SIG-M5 treated with dmso at 0.1 percent for 504 hours (cell line): ENCODE measurements around the gene LRRTM4.
"Not testable (repeated sequence)": the region's sequence is repeated elsewhere in the genome, so short reads cannot be mapped to it uniquely, and the experiment has no call there.

ENCODE experiments used
- DNase-seq: peaks from one replicate; lab custom pipeline; 2025; ENCODE audit not compliant: unreplicated experiment; lab: John Stamatoyannopoulos, UW

LRRTM4 gene

DNA sequence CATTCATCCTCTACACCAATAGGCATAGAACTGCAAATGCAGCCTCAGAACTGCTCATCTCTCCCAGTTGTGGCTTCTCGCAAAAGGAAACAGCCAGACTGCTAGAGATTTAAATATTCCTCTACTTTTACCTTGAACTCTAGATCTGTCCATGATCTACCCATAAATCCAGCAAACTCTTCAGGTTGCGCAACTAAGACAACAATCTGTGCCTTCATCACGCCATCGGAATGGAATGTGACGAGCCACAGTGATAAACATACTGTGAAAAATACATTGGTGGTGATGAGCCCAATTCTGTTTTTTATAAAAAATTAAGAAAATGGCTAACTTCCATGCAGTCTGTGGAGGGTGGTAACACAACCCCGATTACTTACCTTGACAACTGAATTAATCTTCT is 626.7 kb downstream of the LRRTM4 start:
- DNase-seq, result no peak

DNA sequence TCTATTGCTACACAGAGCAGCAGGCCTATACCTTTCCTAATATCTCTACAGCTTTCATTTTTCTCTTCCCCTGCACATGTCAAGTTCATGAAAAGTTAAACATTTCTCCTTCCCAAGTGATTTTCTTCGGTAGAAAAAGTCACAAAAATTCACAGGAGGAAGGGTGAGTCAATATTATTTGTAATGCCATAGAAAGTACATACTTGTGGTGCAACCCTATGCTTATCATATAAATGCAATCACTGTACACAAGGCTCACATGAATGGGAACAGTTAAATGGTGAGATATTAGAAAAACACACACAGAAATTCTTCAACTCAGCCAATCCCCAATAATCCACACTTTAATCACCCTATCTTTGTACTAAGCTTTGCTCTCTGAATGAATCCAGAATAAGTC is 651.6 kb downstream of the LRRTM4 start:
- no peak for DNase-seq

DNA sequence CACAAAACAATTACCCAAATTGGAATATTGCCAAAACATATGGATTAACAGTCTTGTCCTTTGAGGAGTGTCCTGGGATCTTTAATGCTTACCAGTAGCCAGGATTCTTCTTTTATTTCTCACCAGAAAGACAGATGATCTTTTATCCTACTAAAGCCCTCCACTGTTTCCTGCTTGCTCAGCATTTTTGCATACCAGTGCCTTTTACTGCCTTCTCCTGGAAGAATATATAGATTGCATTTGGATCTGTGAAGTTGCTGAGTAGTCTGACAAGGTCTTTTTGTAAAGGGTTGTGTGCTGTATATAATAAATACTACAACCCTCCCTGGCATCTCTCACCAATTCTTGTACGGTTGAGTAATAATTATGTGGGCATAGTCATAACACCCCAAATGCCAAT is 652.2 kb downstream of the LRRTM4 start:
- no peak for DNase-seq

DNA sequence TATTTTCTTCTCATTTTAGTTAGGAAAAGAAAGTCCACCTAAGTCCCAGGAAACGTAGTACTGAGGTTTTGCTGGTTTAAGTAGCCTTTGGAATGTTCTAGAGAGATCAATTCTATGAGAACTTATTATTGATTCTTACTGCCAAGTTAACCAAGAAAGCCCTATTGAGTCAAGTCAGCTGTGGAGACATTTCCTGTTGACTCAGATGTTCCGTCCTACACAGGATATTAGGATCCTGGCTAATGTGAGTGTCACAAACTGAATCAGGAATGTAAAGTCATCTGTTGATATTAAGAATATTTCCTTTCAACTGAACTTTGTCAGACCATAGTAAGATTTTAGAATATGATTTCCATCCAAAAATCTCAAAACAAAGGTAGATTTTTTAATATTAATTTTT is 654.3 kb downstream of the LRRTM4 start:
- no peak for DNase-seq

DNA sequence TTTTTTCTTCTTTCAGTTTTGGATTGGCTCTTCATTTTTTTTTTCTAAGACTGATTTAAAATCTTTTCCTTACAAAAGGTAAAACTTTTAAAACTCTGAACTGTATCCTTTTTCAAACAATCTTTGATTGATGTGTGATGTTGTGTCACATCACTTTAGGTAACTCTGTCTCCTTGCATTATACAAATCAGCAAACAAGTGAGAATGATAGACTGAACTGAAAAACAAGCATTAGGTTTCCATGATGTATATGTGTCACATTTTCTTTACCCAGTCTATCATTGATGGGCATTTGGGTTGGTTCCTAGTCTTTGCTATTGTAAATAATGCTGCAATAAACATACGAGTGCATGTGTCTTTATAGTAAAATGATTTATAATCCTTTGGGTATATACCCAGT is 655.7 kb downstream of the LRRTM4 start:
- DNase-seq, result no peak

DNA sequence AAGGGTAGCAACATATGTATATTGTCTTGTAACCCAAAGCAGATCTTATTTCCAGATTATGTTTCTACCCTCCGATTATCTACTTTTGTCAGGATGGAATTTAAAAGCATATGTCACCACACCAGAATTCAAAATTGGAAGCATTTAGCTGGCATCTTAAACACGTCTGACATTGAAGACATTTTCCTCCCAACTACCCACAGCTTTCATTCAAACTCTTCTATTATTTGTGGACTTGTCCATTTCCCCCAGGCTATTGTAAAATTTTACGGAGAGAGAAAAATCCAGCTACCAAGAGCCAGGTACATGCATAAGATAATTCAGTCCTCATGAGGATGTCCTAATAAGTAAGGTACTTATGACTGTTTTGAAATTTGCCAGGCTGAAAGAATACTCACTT is 659.3 kb downstream of the LRRTM4 start:
- DNase-seq, result no peak

DNA sequence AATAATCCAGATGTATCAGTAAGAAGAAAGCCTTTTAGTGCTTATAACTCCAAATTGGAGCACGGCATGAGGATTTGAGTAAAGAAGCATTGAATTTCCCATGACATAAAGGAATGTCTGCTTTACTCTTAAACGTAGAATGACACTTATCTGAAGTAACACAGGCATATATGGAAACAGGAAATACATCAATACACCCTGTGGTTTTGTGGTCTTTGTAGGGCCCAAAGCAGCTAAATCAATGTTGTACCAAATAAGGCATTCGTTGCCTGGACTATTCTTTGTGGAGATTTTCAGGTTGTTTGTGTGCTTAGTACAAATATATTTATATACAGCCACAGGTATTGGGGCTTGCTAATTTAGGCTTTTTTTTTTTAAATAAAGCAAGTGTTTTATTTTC is 660.5 kb downstream of the LRRTM4 start:
- no peak for DNase-seq

DNA sequence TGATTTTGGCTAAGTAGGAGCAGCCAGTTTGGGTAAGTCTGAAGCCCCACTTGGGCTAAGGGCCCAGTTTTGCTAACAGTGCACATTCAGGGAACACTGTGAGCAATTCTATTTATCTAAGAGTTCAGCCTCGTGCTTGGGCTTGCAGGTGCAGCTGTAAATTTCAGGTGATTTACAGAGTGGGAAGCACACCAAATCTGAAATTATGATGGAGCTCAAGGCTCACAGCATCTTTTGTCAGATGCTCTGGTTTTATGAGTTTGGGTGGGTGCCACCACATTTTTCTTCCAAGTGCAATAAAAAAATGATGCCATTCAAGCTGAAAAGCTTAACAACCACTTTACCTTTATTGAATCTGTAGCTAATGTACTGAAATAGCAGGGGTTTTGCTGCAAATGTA is 671.2 kb downstream of the LRRTM4 start:
- DNase-seq, result no peak

DNA sequence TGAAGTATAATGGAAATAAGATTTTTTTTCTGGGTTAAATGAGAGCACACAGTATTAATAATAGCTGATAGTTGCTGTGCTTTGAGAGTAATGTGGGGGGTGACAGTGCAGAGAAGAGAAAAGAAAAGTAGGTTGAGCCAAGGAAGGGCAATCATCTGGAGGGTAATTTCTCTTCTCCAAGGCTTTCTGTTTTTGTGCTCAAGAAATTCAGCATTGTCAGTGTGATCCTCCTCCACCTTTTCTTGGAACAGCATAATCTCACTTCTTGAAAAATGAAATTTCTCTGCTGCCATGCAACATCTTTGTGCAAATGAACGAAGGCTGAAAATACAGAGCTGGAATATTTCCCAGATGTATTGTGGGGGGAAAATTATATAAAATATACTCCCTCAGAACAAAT is 673.1 kb downstream of the LRRTM4 start:
- no peak for DNase-seq

DNA sequence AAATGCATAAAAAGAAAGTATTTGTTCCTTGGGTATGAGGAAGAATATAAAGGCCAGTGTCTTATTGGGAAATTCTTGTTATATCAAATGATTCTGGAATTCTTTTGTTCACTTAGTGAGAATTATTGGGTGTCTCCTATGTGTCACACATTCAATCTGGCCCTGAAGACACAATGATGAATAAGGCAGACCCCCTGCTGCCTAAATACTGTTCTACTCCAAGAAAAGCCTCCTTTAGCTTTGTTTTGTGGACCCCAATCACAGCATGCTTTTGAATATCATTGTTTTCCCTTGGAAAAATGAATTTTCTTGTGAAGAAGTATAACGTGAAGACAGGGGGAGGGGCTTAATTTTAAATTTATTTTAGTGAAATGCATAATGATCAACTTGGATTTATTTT is 682.4 kb downstream of the LRRTM4 start:
- no peak for DNase-seq

DNA sequence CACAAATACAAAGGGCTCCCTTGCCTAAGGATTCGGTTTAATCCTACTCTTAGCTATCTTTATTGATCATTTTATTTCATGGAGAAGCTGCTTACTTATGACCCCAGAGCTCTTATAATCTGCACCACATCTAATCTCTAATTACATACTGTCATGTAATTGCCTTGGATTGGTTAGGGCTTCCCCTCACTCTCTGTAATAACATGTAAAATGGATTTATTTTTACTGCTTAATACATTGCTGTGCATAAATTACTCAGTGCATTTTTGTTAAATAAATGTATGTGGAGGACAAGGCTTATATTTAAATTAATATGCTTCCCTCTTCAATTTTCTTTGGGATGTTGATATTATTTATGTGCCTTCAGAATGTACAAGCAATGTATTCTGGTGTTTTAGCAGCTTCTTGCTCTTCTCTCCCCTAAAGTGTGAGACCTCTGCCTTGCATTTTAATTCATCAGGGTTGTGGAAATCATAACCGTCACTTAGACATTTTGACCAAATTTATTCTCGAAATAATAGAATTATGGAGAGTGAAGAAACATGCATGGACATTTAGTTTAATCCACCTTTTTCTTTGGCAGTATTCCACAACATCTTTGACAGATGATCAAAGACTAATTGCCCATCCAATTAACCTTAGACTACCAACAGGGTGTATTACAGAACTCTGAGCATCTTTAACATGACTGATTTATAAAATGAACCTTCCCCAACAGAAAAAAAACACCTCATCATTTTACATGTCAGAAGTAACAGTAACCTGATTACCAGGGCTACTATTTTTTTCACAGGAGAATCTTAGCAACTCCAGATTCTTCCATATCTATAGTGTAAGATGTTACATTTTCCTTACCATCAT is 692.6 kb downstream of the LRRTM4 start:
- DNase-seq, result no peak

DNA sequence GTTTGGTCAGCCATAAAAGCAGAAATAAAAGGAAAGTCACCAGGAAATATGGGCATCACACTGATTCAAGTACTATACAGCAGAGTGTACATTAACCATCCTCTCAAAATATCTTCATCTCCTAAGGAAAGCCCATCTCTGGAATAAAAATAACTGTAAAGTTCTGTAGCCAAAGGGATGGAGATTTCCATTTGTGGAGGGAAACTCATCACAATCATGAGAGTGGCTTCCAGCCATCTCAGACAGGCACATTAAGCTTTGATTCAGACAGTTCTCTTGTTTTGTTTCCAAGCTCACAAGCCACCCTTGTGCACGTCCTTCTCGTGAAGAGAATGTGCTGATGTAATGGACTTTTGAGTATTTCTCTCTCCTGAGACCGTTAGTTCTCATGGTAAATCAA is 695.5 kb downstream of the LRRTM4 start:
- no peak for DNase-seq

DNA sequence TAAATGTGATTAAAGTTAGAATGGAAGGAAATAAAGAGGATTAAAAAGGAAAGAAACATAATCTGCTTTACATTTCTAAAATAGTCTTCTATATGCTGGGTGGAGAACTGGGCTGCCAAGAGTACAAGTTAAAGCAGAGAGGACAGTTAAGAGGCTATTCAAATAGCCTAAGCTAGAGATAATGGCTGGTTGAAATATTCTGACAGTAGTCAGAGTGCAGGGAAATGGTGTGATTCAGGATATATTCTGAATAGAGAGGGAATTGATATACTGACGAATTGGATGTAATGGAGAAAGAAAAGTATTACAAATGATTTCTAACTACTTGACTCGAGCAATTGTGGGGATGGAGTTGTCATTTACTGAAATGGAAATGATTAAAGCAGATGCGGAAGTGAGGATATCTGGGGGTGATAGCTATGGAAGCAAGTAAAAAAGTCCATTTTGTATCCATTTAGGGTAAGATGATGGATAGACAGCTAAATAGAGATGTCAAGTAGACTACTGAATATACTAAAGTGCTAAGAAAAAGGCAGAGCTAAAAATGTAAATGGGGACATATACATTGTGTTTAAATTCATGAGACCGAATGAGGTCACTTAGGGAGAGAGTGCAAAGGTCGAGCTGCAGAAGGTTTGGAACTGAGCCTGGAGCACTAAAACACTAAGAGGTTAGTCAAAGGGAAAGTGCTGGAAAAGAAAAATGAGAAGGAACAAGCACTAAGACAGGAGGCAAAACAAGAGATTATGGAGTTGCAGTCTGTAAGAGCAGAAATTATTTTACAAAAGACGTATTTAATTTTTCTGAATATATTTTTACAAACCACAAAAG is 696.8 kb downstream of the LRRTM4 start:
- DNase-seq, result no peak

DNA sequence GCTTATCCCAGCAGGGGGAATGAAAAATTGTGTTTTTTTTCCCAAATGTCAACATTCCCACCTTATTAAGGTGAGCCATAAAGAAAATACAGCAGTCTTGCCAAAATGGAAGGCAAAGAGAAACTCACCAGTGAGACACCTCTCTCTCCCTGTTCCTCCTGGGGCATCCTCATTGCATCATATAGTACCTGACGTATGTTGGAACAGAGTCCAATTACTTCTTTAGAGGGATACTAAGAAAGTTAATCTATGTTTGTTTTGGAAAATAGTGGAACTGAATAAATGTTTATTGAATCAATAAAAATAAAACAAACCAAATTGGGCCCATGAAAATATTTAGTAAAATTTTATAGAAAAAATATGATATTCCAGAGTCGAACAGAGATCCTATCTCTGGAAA is 700.4 kb downstream of the LRRTM4 start:
- DNase-seq, result no peak

DNA sequence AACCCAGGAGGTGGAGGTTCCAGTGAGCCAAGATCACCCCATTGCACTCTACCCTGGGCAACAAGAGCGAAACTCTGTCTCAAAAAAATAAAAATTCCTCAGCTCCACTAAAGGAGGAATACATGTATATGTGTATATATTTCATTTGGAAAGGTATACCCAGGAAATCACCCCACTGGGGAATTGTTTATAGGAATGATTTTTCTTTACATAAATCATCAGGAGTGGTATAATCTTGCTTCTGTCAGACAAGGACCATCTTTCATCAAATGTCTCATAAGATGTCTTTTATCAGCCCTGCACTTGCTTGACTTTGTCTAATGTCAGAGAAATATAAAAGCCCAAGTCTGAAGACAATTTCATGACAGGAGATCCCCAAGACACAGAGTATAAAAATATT is 709.1 kb downstream of the LRRTM4 start:
- no peak for DNase-seq

DNA sequence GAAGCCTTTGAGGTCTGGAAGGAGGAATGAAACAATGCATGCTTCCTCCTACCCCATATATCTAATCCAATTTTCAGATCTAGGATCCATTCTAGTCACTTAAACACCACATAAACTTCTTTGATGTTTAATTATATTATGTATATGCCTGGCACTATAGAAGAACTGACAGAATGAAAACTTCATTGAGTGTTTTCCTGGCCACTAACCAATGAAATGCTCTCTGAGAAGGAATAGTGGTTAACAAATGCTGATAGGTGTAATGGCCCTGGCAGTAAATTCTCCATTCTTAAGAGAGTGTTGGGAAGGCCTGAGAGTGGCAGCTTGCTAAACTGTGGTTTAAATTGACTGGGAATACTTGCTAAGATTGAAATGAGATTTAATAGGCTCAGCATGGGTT is 710.0 kb downstream of the LRRTM4 start:
- no peak for DNase-seq

DNA sequence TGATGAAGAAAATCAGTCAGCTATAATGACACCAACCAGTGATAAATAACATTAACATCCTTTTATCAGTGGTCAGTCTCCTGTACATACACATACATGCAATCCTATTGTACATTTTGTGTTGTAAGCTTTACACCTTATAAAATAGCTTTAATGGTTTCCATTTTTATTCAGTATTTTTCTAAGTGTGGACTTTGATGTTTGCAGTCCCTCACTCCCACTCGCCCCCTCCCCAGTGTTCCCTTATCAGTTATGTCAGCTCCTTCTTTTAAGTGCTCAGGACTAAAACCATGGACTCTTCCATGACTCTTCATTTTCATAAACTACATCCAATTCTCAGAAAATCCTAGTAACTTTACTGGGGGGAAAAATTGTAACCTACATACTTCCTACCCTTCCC is 713.0 kb downstream of the LRRTM4 start:
- DNase-seq, result no peak

DNA sequence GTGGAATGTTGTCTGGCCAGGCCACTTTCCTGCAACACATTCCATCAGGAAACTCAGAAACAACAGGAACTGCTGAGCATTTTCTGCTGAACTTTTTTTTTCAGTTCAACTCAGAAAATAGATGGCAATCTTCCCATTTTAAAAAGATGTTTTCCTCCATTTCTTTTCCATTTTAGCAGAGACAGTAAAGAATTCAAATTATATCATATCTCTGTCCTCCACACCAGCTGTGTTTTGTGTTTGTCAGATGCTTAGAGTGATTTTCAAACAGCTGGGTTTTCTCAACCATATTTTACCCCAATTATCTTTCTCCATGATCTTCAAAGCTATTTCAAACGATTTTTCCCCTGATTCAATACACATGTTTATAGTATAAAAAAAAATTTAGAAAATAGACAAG is 713.4 kb downstream of the LRRTM4 start:
- no peak for DNase-seq

DNA sequence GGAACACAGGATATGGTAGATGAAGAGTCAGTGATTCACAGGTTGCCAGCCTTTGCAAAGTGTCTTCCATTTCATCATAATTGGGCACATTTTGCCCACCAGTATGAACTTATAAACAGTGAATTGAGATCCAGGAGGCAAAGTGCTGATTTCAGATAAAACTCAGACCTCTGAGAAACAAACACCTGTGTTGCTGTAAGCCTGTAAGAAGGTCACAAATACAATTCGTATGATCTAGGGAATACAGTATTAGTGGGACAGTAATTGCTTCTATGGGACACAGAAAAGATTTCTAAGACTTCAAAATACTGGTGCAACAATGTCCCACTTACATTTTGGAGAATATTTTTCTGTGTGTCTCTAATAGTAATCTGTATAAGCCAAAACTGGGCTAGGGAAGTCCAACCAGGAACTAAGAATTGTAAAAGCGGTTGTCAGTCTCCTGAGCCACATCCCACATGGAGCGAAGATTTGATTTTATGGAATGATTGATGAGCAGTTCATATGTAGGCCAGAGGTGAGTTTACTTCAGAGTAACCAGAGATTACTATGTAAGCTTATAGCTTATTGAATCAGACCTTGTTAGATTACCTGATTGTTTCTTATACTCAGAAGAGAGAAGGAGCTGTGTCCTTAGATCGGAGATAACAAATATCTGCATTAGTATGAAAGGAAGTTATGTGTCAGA is 728.4 kb downstream of the LRRTM4 start:
- DNase-seq, result no peak

DNA sequence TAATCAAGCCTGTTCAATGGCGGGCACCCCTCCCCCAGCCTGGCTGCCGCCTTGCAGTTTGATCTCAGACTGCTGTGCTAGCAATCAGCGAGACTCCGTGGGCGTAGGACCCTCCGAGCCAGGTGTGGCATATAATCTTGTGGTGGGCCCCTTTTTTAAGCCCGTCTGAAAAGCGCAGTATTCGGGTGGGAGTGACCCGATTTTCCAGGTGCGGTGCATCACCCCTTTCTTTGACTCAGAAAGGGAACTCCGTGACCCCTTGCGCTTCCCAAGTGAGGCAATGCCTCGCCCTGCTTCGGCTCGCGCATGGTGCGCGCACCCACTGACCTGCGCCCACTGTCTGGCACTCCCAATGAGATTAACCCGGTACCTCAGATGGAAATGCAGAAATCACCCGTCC is 740.9 kb downstream of the LRRTM4 start:
- DNase-seq, result not testable (repeated sequence)

DNA sequence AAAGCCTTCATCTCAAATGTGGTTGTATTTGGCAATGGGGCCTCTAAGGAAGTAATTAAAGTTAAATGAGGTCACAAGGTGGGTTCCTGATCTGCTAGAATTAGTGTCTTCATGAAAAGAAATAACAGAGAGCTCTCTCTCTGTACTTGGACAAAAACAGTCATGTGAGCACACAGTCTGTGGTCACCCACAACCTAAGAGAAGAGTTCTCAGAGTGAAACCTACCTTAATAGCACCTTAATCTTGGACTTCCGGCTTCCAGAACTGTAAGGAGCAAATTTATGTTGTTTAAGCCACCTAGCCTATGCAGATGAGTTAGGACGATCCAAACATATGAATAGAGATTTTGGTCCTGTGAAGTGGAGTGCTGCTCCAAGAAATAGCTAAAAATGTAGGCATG is 758.9 kb downstream of the LRRTM4 start:
- DNase-seq, result no peak

DNA sequence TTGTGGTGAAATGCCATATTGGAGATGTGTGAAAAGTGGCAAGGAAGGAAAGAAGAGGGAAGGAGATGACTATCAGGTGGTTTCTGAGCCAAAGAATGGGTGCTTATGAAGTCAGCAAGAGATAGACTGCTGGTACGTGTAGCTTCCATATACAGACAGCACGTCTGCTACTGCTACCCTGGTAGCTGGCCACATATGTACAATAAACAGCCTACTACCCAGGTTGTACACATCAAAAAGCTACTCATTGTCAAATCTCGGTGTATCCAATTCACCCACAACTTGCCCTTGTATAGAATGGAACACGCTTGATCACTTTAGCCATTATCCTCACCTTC is 761.8 kb downstream of the LRRTM4 start:
- no peak for DNase-seq
